Loucy (cell line): ENCODE results near the gene CCDC33.

Source experiments
- CTCF ChIP-seq: fragments of 200-600 bp; sonication (generic); conservative IDR thresholded peaks from 2 replicates; pipeline ENCODE4 v1.5.1; 2014; ENCODE audit warnings: mild to moderate bottlenecking, antibody characterized with exemption, low read length
- EZH2phosphoT487 ChIP-seq: fragments of 200-600 bp; IDR thresholded peaks from 2 replicates; pipeline ENCODE4 v1.6.1; 2018; ENCODE audit warnings: antibody characterized with exemption, mild to moderate bottlenecking, moderate library complexity, borderline replicate concordance

- no peak for TF ChIP-seq CTCF
- TF ChIP-seq EZH2phosphoT487 = no peak
Observed at GRCh38 chr15:74337146-74337545, 101.0 kb downstream of the CCDC33 start.
